Stimulated activated naive CD8-positive, alpha-beta T cell treated with anti-CD3 and anti-CD28 coated beads, Interleukin-15, Interleukin-2, amounts not matched to agents 100 ng/mL and 50 ng/mL, for 24 hours (primary cell): Measurements from ENCODE around the gene CHRNA5.
"Not testable (repeated sequence)": the region's sequence is repeated elsewhere in the genome, so short reads cannot be mapped to it uniquely, and the experiment has no call there.

ENCODE experiments used
- H3K27ac Mint-ChIP-seq: one replicate; pipeline ENCODE4 v1.8.0; 2021; ENCODE audit warnings: mild to moderate bottlenecking, mixed read lengths
- H3K27me3 Mint-ChIP-seq: one replicate; pipeline ENCODE4 v1.8.0; 2021; ENCODE audit warnings: mixed read lengths
- H3K36me3 Mint-ChIP-seq: one replicate; pipeline ENCODE4 v1.8.0; 2021; ENCODE audit warnings: low read depth, mixed read lengths
- H3K4me1 Mint-ChIP-seq: one replicate; pipeline ENCODE4 v1.8.0; 2021; ENCODE audit warnings: low read depth, mixed read lengths
- H3K4me3 Mint-ChIP-seq: one replicate; pipeline ENCODE4 v1.8.0; 2021; ENCODE audit warnings: mild to moderate bottlenecking, mixed read lengths
- H3K9me3 Mint-ChIP-seq: one replicate; pipeline ENCODE4 v1.8.0; 2021; ENCODE audit warnings: mixed read lengths

The CHRNA5 gene

DNA sequence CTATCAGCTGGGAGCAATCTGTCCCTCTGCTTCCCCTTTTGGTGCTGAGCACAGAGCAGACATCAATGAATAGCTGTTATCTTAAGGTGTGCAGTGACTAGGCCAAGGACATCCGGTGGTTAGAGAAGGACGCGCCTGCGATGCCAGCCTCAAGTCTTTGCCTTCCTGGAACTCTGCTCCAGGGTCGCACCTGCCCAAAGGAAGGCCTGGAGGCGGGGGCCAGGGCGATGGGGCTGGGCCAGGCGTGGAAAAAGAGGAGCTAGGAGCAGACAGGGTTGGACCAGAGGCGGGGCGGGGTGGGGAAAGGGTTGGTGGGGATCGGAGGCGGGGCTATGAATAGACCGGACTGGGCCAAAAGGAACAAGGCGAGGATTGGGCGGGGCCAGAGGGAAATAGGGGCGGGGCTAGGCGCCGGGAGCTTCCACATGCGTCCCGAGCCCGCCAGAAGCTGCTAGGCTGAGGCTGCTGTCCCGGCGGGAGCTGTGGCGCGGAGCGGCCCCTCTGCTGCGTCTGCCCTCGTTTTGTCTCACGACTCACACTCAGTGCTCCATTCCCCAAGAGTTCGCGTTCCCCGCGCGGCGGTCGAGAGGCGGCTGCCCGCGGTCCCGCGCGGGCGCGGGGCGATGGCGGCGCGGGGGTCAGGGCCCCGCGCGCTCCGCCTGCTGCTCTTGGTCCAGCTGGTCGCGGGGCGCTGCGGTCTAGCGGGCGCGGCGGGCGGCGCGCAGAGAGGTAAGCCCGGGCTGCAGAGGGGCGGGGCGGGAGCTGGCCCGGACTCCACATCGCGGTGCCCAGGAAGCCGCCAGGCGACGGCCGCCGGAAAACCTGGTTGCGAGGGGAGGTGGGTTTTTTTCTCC is at the start of gene CHRNA5:
CHRNA5 (plus strand) TSS at position 424 of the 854 bp plus-strand sequence; CDS start at position 624, 200 bp downstream.
- Mint-ChIP-seq H3K36me3 (no peaks in the 10 kb centered on the region), H3K27me3 (peaks cover 36% of the 10 kb centered on the region), H3K4me1 (peaks cover 25% of the 10 kb centered on the region), H3K9me3 (no peaks in the 10 kb centered on the region), H3K27ac (peak within 1 kb of the TSS; percentile 26), H3K4me3 (peak within 1 kb of the TSS; percentile 89)

GRCh38 chr15:78520035-78520434 is 45.3 kb upstream of the CHRNA5 start:
- not testable (repeated sequence) for H3K4me3 Mint-ChIP-seq, H3K27me3 Mint-ChIP-seq, H3K4me1 Mint-ChIP-seq, H3K36me3 Mint-ChIP-seq, H3K27ac Mint-ChIP-seq, H3K9me3 Mint-ChIP-seq

DNA sequence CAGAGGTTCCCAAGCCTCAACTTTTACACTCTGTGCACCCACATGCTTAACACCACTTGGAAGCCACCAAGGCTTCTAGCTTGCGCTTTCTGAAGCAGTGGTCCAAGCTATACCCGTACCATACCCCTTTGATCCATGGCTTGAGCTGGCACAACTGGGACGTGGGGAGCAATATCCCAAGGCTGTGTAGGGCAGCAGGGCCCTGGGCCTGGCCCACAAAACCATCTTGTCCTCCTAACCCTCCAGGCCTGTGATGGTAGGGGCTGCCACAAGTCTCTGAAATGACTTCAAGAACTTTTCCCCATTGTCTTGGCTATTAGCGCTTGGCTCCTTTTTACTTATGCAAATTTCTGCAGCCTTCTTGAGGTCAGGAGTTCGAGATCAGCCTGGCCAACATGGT is 41.1 kb upstream of the CHRNA5 start:
- Mint-ChIP-seq H3K4me1 (no peaks in the 10 kb centered on the region), H3K27ac (no peak overlapping the region), H3K36me3 (no peaks in the 10 kb centered on the region), H3K9me3 (no peaks in the 10 kb centered on the region), H3K27me3 (no peaks in the 10 kb centered on the region), H3K4me3 (no peak overlapping the region)

DNA sequence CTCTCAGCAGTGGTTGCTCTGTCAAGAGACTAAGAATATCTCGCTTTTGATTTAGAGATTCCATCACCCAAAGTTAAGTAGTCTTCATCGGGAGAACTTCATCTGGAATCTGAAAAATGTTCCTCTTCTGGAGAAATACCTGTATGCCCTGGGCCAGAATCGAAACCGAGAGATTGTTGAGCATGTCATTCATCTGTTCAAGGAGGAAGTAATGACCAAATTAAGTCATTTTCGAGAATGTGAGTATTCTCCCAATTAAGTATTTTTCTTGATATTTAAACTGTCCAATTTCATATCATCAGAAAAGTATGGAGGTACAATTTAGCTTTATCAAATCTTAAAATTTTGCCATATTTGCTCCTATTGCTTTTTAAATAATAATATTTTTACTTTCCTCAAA is 38.0 kb upstream of the CHRNA5 start:
- no peaks in the 10 kb centered on the region for H3K27me3 Mint-ChIP-seq
- H3K9me3 Mint-ChIP-seq, result no peaks in the 10 kb centered on the region
- H3K36me3 Mint-ChIP-seq, result no peaks in the 10 kb centered on the region
- H3K4me1 Mint-ChIP-seq, result no peaks in the 10 kb centered on the region
- no peak overlapping the region for H3K4me3 Mint-ChIP-seq
- H3K27ac Mint-ChIP-seq, result no peak overlapping the region

- Mint-ChIP-seq H3K27me3 (no peaks in the 10 kb centered on the region), H3K4me3 (no peak overlapping the region), H3K36me3 (no peaks in the 10 kb centered on the region), H3K4me1 (no peaks in the 10 kb centered on the region), H3K27ac (no peak overlapping the region), H3K9me3 (no peaks in the 10 kb centered on the region)
These were observed 32.0 kb upstream of the CHRNA5 start for GRCh38 chr15:78533331-78533730.

GRCh38 chr15:78536134-78536533 is 29.2 kb upstream of the CHRNA5 start:
- no peak overlapping the region for H3K27ac Mint-ChIP-seq
- H3K4me1 Mint-ChIP-seq, result peaks cover 14% of the 10 kb centered on the region
- peaks cover 3% of the 10 kb centered on the region for H3K36me3 Mint-ChIP-seq
- H3K27me3 Mint-ChIP-seq, result no peaks in the 10 kb centered on the region
- H3K4me3 Mint-ChIP-seq, result no peak overlapping the region
- no peaks in the 10 kb centered on the region for H3K9me3 Mint-ChIP-seq

DNA sequence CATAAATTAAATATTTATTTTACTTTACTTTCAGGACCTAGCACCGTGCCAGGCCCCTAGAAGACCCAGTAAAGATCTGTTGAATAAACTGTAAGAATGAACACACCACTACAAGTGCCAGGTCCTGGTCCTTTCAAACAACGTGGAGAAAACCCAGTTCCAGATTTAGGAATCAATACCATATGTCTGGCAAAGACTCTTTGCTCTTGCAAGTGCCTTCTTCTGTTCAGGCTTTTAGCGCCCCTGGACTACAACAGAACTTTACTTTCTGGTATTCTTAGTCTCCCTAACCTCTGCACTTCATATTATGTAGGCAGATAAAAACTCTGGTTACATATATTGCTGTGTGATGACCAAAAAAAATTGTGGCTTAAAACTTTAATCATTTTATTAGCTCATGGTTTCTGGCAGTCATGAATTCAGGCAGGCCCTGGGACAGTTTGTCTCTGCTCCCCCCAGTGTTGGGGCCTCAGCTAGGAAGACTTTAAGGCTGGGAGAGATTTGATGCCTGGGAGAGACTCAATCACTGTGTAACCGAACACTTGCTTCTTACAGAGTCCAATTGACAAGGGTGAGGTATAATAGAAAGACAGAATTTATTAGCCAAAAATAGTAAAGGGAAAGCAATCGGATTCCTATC is 27.9 kb upstream of the CHRNA5 start:
- H3K4me3 Mint-ChIP-seq, result no peak overlapping the region
- H3K27me3 Mint-ChIP-seq, result no peaks in the 10 kb centered on the region

DNA sequence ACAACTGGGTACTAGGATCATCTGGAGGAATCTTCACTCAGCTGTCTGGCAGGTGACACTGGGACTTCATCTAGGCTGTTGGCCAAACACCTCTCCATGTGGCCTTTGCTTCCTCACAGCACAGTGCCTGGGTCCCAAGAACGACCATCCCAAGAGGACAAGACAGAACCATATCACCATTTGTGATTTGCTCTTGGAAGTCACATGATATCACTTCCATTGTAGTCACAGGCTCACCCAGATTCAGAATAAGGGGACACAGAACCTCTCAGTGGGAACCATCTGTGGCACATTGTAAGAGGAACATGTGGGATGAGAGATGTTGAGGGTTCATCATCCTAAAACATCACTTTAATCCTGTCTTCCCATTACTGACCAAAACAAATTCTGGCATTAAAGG is 27.0 kb upstream of the CHRNA5 start:
- Mint-ChIP-seq H3K4me3 (no peak overlapping the region), H3K9me3 (no peaks in the 10 kb centered on the region), H3K4me1 (peaks cover 34% of the 10 kb centered on the region), H3K27me3 (no peaks in the 10 kb centered on the region), H3K36me3 (peaks cover 25% of the 10 kb centered on the region), H3K27ac (no peak overlapping the region)

More for the DNA sequence above, 27.9 kb upstream of the CHRNA5 start:
- Mint-ChIP-seq H3K9me3 (no peaks in the 10 kb centered on the region), H3K36me3 (peaks cover 16% of the 10 kb centered on the region), H3K27ac (no peak overlapping the region), H3K4me1 (peaks cover 25% of the 10 kb centered on the region)

DNA sequence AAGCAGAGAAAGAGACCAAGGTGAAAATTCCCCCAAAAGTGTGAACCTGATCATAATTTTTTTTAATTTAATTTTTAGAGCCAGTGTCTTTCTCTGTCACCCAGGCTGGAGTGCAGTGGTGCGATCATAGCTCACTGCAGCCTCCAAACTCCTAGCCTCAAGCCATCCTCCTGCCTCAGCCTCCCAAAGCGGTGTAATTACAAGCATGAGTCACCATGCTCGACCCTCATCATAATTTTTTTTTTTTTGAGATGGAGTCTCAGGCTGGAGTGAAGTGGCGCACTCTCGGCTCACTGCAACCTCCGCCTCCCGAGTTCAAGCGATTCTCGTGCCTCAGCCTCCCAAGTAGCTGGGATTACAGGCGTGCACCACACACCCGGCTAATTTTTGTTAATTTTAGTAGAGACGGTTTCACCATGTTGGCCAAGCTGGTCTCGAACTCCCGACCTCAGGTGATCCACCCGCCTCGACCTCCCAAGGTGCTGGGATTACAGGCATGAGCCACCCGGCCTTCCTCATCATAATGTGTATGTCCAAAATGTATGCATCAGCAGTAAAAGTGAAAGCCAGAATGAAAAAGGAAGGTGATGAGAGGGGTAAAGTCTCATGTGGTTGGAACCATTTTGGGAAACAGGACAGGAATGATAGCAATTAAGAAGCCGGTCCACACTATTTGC is 25.7 kb upstream of the CHRNA5 start:
- peaks cover 33% of the 10 kb centered on the region for H3K36me3 Mint-ChIP-seq
- peak overlapping the region; percentile 95 for H3K4me3 Mint-ChIP-seq
- peak overlapping the region; percentile 100 for H3K27ac Mint-ChIP-seq
- not testable (repeated sequence) for H3K27me3 Mint-ChIP-seq, H3K9me3 Mint-ChIP-seq
- peaks cover 40% of the 10 kb centered on the region for H3K4me1 Mint-ChIP-seq

GRCh38 chr15:78540141-78540870 is 25.0 kb upstream of the CHRNA5 start, which contains the start of gene PSMA4:
Gene PSMA4, plus strand, starts transcription at chr15:78540444. Its CDS starts 1,484 bp downstream, at chr15:78541928.
- peaks cover 38% of the 10 kb centered on the region for H3K36me3 Mint-ChIP-seq
- H3K4me3 Mint-ChIP-seq, result peak within 1 kb of the TSS; percentile 95
- no peaks in the 10 kb centered on the region for H3K9me3 Mint-ChIP-seq
- H3K4me1 Mint-ChIP-seq, result peaks cover 42% of the 10 kb centered on the region
- H3K27ac Mint-ChIP-seq, result peak within 1 kb of the TSS; percentile 100
- no peaks in the 10 kb centered on the region for H3K27me3 Mint-ChIP-seq

- Mint-ChIP-seq H3K27me3 (no peaks in the 10 kb centered on the region), H3K4me3 (peak overlapping the region; percentile 95), H3K36me3 (peaks cover 46% of the 10 kb centered on the region), H3K9me3 (no peaks in the 10 kb centered on the region), H3K27ac (peak overlapping the region; percentile 100), H3K4me1 (peaks cover 42% of the 10 kb centered on the region)
These were observed 24.2 kb upstream of the CHRNA5 start for GRCh38 chr15:78540871-78541743.

- H3K36me3 Mint-ChIP-seq, result peaks cover 52% of the 10 kb centered on the region
- H3K27ac Mint-ChIP-seq, result peak overlapping the region; percentile 100
- H3K4me3 Mint-ChIP-seq, result peak overlapping the region; percentile 95
- H3K4me1 Mint-ChIP-seq, result peaks cover 42% of the 10 kb centered on the region
- H3K27me3 Mint-ChIP-seq, result no peaks in the 10 kb centered on the region
- H3K9me3 Mint-ChIP-seq, result no peaks in the 10 kb centered on the region
These were observed 23.6 kb upstream of the CHRNA5 start for GRCh38 chr15:78541744-78542034.

DNA sequence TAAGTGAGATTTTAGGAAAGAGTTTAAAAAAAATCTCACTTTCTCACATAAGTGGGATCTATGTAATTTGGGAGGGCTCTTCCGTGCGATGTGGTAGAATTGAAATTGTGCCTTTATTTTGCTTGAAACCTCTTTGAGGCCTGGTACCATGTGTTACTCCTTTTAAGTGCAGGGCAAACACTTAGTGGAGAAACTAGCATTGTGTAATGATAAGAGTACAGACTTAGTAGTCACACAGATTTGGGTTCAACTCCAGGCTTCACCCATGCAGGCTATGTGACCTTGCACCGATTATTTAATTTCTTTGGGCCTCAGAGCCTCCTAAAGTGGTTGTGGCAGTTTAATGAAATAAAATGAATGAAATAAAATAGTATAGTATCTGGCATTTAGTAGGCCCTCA is 22.7 kb upstream of the CHRNA5 start:
- Mint-ChIP-seq H3K36me3 (peaks cover 56% of the 10 kb centered on the region), H3K27ac (peak overlapping the region; percentile 43), H3K27me3 (no peaks in the 10 kb centered on the region), H3K4me3 (peak overlapping the region; percentile 95), H3K9me3 (no peaks in the 10 kb centered on the region), H3K4me1 (peaks cover 42% of the 10 kb centered on the region)

DNA sequence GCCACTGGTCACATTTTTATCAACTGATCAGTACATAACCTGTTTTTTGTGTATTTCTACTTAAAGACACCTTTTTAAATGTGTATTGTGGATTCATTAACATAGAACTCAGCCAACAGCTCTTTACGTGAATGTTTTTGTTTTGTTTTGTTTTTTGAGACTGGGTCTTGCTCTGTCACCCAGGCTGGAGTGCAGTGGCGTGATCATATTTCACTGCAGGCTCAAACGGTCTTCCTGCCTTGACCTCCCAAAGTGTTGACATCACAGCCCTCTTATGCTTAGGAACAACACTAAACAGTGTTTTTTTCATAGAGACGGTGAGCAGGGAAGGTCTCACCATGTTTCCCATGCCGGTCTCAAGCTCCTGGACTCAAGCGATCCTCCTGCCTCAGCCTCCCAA is 15.1 kb upstream of the CHRNA5 start:
- no peaks in the 10 kb centered on the region for H3K9me3 Mint-ChIP-seq

More for the DNA sequence above, 15.1 kb upstream of the CHRNA5 start:
- peaks cover 57% of the 10 kb centered on the region for H3K36me3 Mint-ChIP-seq
- no peaks in the 10 kb centered on the region for H3K27me3 Mint-ChIP-seq
- no peak overlapping the region for H3K27ac Mint-ChIP-seq
- no peak overlapping the region for H3K4me3 Mint-ChIP-seq
- no peaks in the 10 kb centered on the region for H3K4me1 Mint-ChIP-seq
